ENCODE measurements around the gene ACADM.
A peak's percentile ranks its signal among the peaks of the same experiment; 100 is the strongest.
"Not testable (repeated sequence)": the region's sequence is repeated elsewhere in the genome, so short reads cannot be mapped to it uniquely, and the experiment has no call there.

Gene ACADM

GRCh38 chr1:75712306-75712705 lies 12.2 kb upstream of the ACADM start:
- Histone ChIP-seq H3K27ac (no peak overlapping the region), H3K9me3 (replicated peaks in 1 of 11) (no peaks in the 10 kb centered on the region), H3K36me3 (no peaks in the 10 kb centered on the region), H3K9ac (no peak overlapping the region), H4K20me1 (no peaks in the 10 kb centered on the region), H3K4me1 (peaks cover 0 to 8% (median 0%) of the 10 kb centered on the region in 10 experiments; a peak in 1 of 20 replicates), H3K27me3 (no peaks in the 10 kb centered on the region), H3K4me3 (no peak overlapping the region), H3K4me2 (no peak overlapping the region)
- TF ChIP-seq Cebpa-rat (IDR thresholded peaks at IDR 0.05) = no peak

GRCh38 chr1:75719810-75720209 lies 4.7 kb upstream of the ACADM start:
- no peaks in the 10 kb centered on the region for H3K27me3 ChIP-seq
- TF ChIP-seq Cebpa-rat (IDR thresholded peaks at IDR 0.05) = no peak
- H3K4me1 ChIP-seq = peaks cover 6 to 10% (median 7%) of the 10 kb centered on the region in 10 experiments; a peak in 14 of 20 replicates
- no peaks in the 10 kb centered on the region for H3K36me3 ChIP-seq
- H4K20me1 ChIP-seq = no peaks in the 10 kb centered on the region
- no peak overlapping the region for H3K4me3 ChIP-seq
- no peaks in the 10 kb centered on the region for H3K9me3 ChIP-seq (replicated peaks in 1 of 11)
- no peak overlapping the region for H3K9ac ChIP-seq
- H3K27ac ChIP-seq = no peak overlapping the region
- no peak overlapping the region for H3K4me2 ChIP-seq

GRCh38 chr1:75720325-75720724 lies 4.2 kb upstream of the ACADM start:
- H3K9ac ChIP-seq = no peak overlapping the region
- TF ChIP-seq Cebpa-rat (IDR thresholded peaks at IDR 0.05) = no peak
- peaks cover 6 to 10% (median 7%) of the 10 kb centered on the region in 10 experiments; a peak in 14 of 20 replicates for H3K4me1 ChIP-seq
- no peak overlapping the region for H3K4me3 ChIP-seq
- no peaks in the 10 kb centered on the region for H3K36me3 ChIP-seq
- H3K27me3 ChIP-seq = no peaks in the 10 kb centered on the region
- no peak overlapping the region for H3K27ac ChIP-seq
- H3K9me3 ChIP-seq (replicated peaks in 1 of 11) = no peaks in the 10 kb centered on the region
- H3K4me2 ChIP-seq = no peak overlapping the region
- no peaks in the 10 kb centered on the region; a peak in 1 of 22 replicates for H4K20me1 ChIP-seq

- Histone ChIP-seq H3K27me3 (no peaks in the 10 kb centered on the region), H4K20me1 (peaks cover 0 to 1% (median 0%) of the 10 kb centered on the region in 11 experiments; a peak in 2 of 22 replicates), H3K9me3 (replicated peaks in 1 of 11) (no peaks in the 10 kb centered on the region), H3K36me3 (no peaks in the 10 kb centered on the region), H3K9ac (no peak overlapping the region), H3K4me2 (no peak overlapping the region), H3K27ac (no peak overlapping the region), H3K4me1 (peaks cover 8 to 15% (median 12%) of the 10 kb centered on the region in 10 experiments; a peak in 19 of 20 replicates), H3K4me3 (no peak overlapping the region)
- TF ChIP-seq Cebpa-rat (IDR thresholded peaks at IDR 0.05) = no peak
These were observed 3.7 kb upstream of the ACADM start for GRCh38 chr1:75720820-75721219.

GRCh38 chr1:75722246-75722645 lies 2.3 kb upstream of the ACADM start:
- peaks cover 0 to 12% (median 0%) of the 10 kb centered on the region in 11 experiments; a peak in 5 of 22 replicates for H4K20me1 ChIP-seq
- H3K4me2 ChIP-seq; H3K27me3 ChIP-seq; H3K27ac ChIP-seq; H3K4me3 ChIP-seq; H3K9ac ChIP-seq; H3K9me3 ChIP-seq (replicated peaks in 1 of 11); H3K36me3 ChIP-seq: not testable (repeated sequence)
- H3K4me1 ChIP-seq = peaks cover 22 to 30% (median 26%) of the 10 kb centered on the region in 10 experiments

- H3K9ac ChIP-seq = no peak overlapping the region
- H3K4me2 ChIP-seq = peak overlapping the region in 6 of 11 experiments; percentile 85 to 94 (median 88); a peak in 8 of 22 replicates
- peaks cover 0 to 17% (median 6%) of the 10 kb centered on the region in 11 experiments; a peak in 8 of 22 replicates for H4K20me1 ChIP-seq
- peaks cover 0 to 5% (median 0%) of the 10 kb centered on the region in 11 experiments; a peak in 2 of 22 replicates for H3K36me3 ChIP-seq
- no peaks in the 10 kb centered on the region for H3K27me3 ChIP-seq
- H3K4me1 ChIP-seq = peaks cover 27 to 37% (median 33%) of the 10 kb centered on the region in 10 experiments
- peak overlapping the region in 1 of 11 experiments; percentile 94; a peak in 1 of 22 replicates for H3K27ac ChIP-seq
- TF ChIP-seq Cebpa-rat (IDR thresholded peaks at IDR 0.05) = no peak
- no peak overlapping the region for H3K4me3 ChIP-seq
- H3K9me3 ChIP-seq (replicated peaks in 1 of 11) = no peaks in the 10 kb centered on the region
These were observed 1.5 kb upstream of the ACADM start for GRCh38 chr1:75722966-75723365.

GRCh38 chr1:75723989-75724471 lies 479 bp upstream of the ACADM start:
- no peaks in the 10 kb centered on the region for H3K27me3 ChIP-seq
- peaks cover 0 to 16% (median 0%) of the 10 kb centered on the region in 11 experiments; a peak in 5 of 22 replicates for H3K36me3 ChIP-seq
- H4K20me1 ChIP-seq = peaks cover 0 to 18% (median 7%) of the 10 kb centered on the region in 11 experiments; a peak in 8 of 22 replicates
- H3K27ac ChIP-seq = peak overlapping the region; percentile 87 to 96 (median 95)
- H3K4me1 ChIP-seq = peaks cover 27 to 39% (median 34%) of the 10 kb centered on the region in 10 experiments
- peak overlapping the region; percentile 86 to 96 (median 95) for H3K9ac ChIP-seq
- H3K4me3 ChIP-seq = peak overlapping the region; percentile 74 to 98 (median 90)
- TF ChIP-seq Cebpa-rat (IDR thresholded peaks at IDR 0.05) = no peak
- H3K4me2 ChIP-seq = peak overlapping the region; percentile 75 to 94 (median 86)
- no peaks in the 10 kb centered on the region for H3K9me3 ChIP-seq (replicated peaks in 1 of 11)

- H3K9ac ChIP-seq = peak overlapping the region; percentile 86 to 96 (median 95)
- 0 out of 22 replicates have a peak, but pooled peaks of 2 of the 11 experiments have one; percentile 14 to 33 for TF ChIP-seq Cebpa-rat (IDR thresholded peaks at IDR 0.05)
- peak overlapping the region; percentile 74 to 98 (median 90) for H3K4me3 ChIP-seq
- H3K27me3 ChIP-seq = no peaks in the 10 kb centered on the region
- peaks cover 0 to 28% (median 12%) of the 10 kb centered on the region in 11 experiments; a peak in 18 of 22 replicates for H3K36me3 ChIP-seq
- H3K9me3 ChIP-seq (replicated peaks in 1 of 11) = no peaks in the 10 kb centered on the region
- H4K20me1 ChIP-seq = peaks cover 0 to 28% (median 7%) of the 10 kb centered on the region in 11 experiments; a peak in 10 of 22 replicates
- H3K27ac ChIP-seq = peak overlapping the region; percentile 87 to 96 (median 95)
- H3K4me1 ChIP-seq = peaks cover 27 to 39% (median 34%) of the 10 kb centered on the region in 10 experiments
- peak overlapping the region; percentile 72 to 98 (median 87) for H3K4me2 ChIP-seq
These were observed 757 bp downstream of the ACADM start for GRCh38 chr1:75725266-75725665.

- Histone ChIP-seq H3K4me2 (peak overlapping the region; percentile 72 to 98 (median 87)), H3K4me1 (peaks cover 27 to 39% (median 35%) of the 10 kb centered on the region in 10 experiments), H3K27me3 (no peaks in the 10 kb centered on the region), H3K27ac (peak overlapping the region; percentile 5 to 96 (median 95); a peak in 21 of 22 replicates), H3K4me3 (peak overlapping the region; percentile 74 to 98 (median 90)), H3K9ac (peak overlapping the region; percentile 86 to 96 (median 95)), H3K9me3 (replicated peaks in 1 of 11) (no peaks in the 10 kb centered on the region), H3K36me3 (peaks cover 5 to 35% (median 18%) of the 10 kb centered on the region in 11 experiments; a peak in 19 of 22 replicates), H4K20me1 (peaks cover 0 to 34% (median 7%) of the 10 kb centered on the region in 11 experiments; a peak in 10 of 22 replicates)
- no peak for TF ChIP-seq Cebpa-rat (IDR thresholded peaks at IDR 0.05)
These were observed 1.4 kb downstream of the ACADM start for GRCh38 chr1:75725861-75726361.
